Measurements from ENCODE around the gene TRAF7. TPM values are rescaled to one million over a fixed set of nuclear protein-coding genes. Genes with fewer than 3 reads are reported as not detected.

TRAF7 gene
- total RNA-seq, 2 donors from 2014 or later, result 22.7 to 29.3 TPM

- Histone ChIP-seq H3K36me3 (replicated peaks in 1 of 2; ENCODE audit: insufficient read depth in 1 of 2, low read depth in 2 of 2) (no peaks in the 10 kb centered on the region), H3K4me3 (no peak overlapping the region), H3K27me3 (no peaks in the 10 kb centered on the region), H3K27ac (peak overlapping the region; percentile 88 to 95 (median 91)), H3K9me3 (no peaks in the 10 kb centered on the region), H3K4me1 (peaks cover 53% of the 10 kb centered on the region)
- ATAC-seq, result no peak
- intact Hi-C loops (cut with DNase I), result no loop called here
- TF ChIP-seq CTCF (IDR thresholded peaks at IDR 0.05) (no peak), POLR2A (IDR thresholded peaks at IDR 0.05) (no peak)
- 50% methylated on average over 6 of the region's 6 CpGs; no CpG with 5 or more reads in 1 of the 2 donors for WGBS, 2 donors
- peak in 1 of 4 donors; percentile 28 for DNase-seq
Observed at GRCh38 chr16:2147378-2147777, 8.2 kb upstream of the TRAF7 start.

GRCh38 chr16:2147981-2148671, 7.5 kb upstream of the TRAF7 start, which contains the start of gene RAB26:
Gene RAB26 (plus strand): TSS chr16:2148625. CDS start chr16:2148784, 159 bp downstream.
- Histone ChIP-seq H3K36me3 (replicated peaks in 1 of 2; ENCODE audit: insufficient read depth in 1 of 2, low read depth in 2 of 2) (no peaks in the 10 kb centered on the region), H3K4me3 (peak within 1 kb of the TSS; percentile 34 to 39), H3K4me1 (peaks cover 60% of the 10 kb centered on the region), H3K27me3 (no peaks in the 10 kb centered on the region), H3K9me3 (no peaks in the 10 kb centered on the region), H3K27ac (peak within 1 kb of the TSS; percentile 88 to 95 (median 91))
- DNase-seq, result peak; percentile 95 to 99 (median 96)
- intact Hi-C loops (cut with DNase I), result no loop called here
- ATAC-seq, result peak; percentile 86
- TF ChIP-seq POLR2A (IDR thresholded peaks at IDR 0.05) (peak; percentile 73 to 90 (median 90)), CTCF (IDR thresholded peaks at IDR 0.05) (no peak)
- 0 to 1% methylated on average over 1 to 53 of the region's 55 CpGs for WGBS, 2 donors

- H3K4me1 ChIP-seq, result peaks cover 69% of the 10 kb centered on the region
- intact Hi-C loops (cut with DNase I), result no loop called here
- H3K9me3 ChIP-seq, result no peaks in the 10 kb centered on the region
- DNase-seq (peak; percentile 59 to 72 (median 66)), ATAC-seq (peak; percentile 17)
- H3K4me3 ChIP-seq, result peak overlapping the region; percentile 34 to 39
- H3K36me3 ChIP-seq (replicated peaks in 1 of 2; ENCODE audit: insufficient read depth in 1 of 2, low read depth in 2 of 2), result no peaks in the 10 kb centered on the region
- H3K27ac ChIP-seq, result peak overlapping the region; percentile 88 to 95 (median 91)
- WGBS, 2 donors, result 2% methylated on average over 9 to 61 of the region's 62 CpGs
- H3K27me3 ChIP-seq, result no peaks in the 10 kb centered on the region
- TF ChIP-seq POLR2A (IDR thresholded peaks at IDR 0.05), result no peak
- TF ChIP-seq CTCF (IDR thresholded peaks at IDR 0.05), result peak in 2 of 7 experiments; percentile 30 to 35
Observed at GRCh38 chr16:2148714-2149629, 6.6 kb upstream of the TRAF7 start.

- DNase-seq, result peak in 2 of 4 donors; percentile 40 to 41
- H3K4me3 ChIP-seq, result no peak overlapping the region
- 34 to 55% methylated on average over 2 to 24 of the region's 24 CpGs for whole genome bisulfite sequencing, 2 donors
Observed at GRCh38 chr16:2149630-2150417, 5.8 kb upstream of the TRAF7 start.

More at GRCh38 chr16:2149630-2150417, 5.8 kb upstream of the TRAF7 start:
- intact Hi-C loops (cut with DNase I), result no loop called here
- H3K27ac ChIP-seq, result peak overlapping the region; percentile 88 to 95 (median 91)
- peaks cover 72% of the 10 kb centered on the region for H3K4me1 ChIP-seq
- ATAC-seq, result no peak
- TF ChIP-seq CTCF (IDR thresholded peaks at IDR 0.05), result no peak
- TF ChIP-seq POLR2A (IDR thresholded peaks at IDR 0.05), result peak in 1 of 3 donors; percentile 7
- H3K36me3 ChIP-seq (replicated peaks in 1 of 2; ENCODE audit: insufficient read depth in 1 of 2, low read depth in 2 of 2), result no peaks in the 10 kb centered on the region
- no peaks in the 10 kb centered on the region for H3K27me3 ChIP-seq
- no peaks in the 10 kb centered on the region for H3K9me3 ChIP-seq

All from body of pancreas (tissue), 4 donors.